Central memory CD4-positive, alpha-beta T cell (primary cell): ENCODE results near the gene CGB3.

Experiments
- DNase-seq: peaks from one replicate; pipeline ENCODE4 v3.0.0; 2022

CGB3 gene

GRCh38 chr19:48985711-48986110 is 38.4 kb downstream of the CGB3 start:
- no peak for DNase-seq

- no peak for DNase-seq
Observed at GRCh38 chr19:48982280-48982679, 41.9 kb downstream of the CGB3 start.

- DNase-seq = no peak
Observed at GRCh38 chr19:48977061-48977460, 47.1 kb downstream of the CGB3 start.

- peak; percentile 41 for DNase-seq
Observed at GRCh38 chr19:48975947-48976847, 47.9 kb downstream of the CGB3 start.
